Raji (cell line): ENCODE measurements around the gene PAK1.
A peak's percentile ranks its signal among the peaks of the same experiment; 100 is the strongest.

Source experiments
- POLR2A ChIP-seq: IDR thresholded peaks from 2 replicates; pipeline ENCODE4 v1.6.1; 2011; ENCODE audit warnings: low read depth, low read length, control low read depth; ENCODE audit not compliant: insufficient read depth

PAK1 gene

GRCh38 chr11:77421041-77421723 is 52.7 kb downstream of the PAK1 start:
- no peak for TF ChIP-seq POLR2A

GRCh38 chr11:77418971-77419597 is 54.8 kb downstream of the PAK1 start:
- TF ChIP-seq POLR2A, result no peak

GRCh38 chr11:77418155-77418970 is 55.5 kb downstream of the PAK1 start:
- no peak for TF ChIP-seq POLR2A

GRCh38 chr11:77416357-77416756 is 57.5 kb downstream of the PAK1 start:
- TF ChIP-seq POLR2A, result no peak

GRCh38 chr11:77413850-77414460 is 59.9 kb downstream of the PAK1 start:
- TF ChIP-seq POLR2A, result no peak

GRCh38 chr11:77412814-77413213 is 61.1 kb downstream of the PAK1 start:
- TF ChIP-seq POLR2A, result no peak

- peak; percentile 82 for TF ChIP-seq POLR2A
Observed at GRCh38 chr11:77411717-77412441, 62.0 kb downstream of the PAK1 start.

- no peak for TF ChIP-seq POLR2A
Observed at GRCh38 chr11:77411137-77411707, 62.7 kb downstream of the PAK1 start.

- TF ChIP-seq POLR2A, result no peak
Observed at GRCh38 chr11:77410076-77410827, 63.6 kb downstream of the PAK1 start.

GRCh38 chr11:77409046-77409445 is 64.8 kb downstream of the PAK1 start:
- no peak for TF ChIP-seq POLR2A

- no peak for TF ChIP-seq POLR2A
Observed at GRCh38 chr11:77407613-77408012, 66.3 kb downstream of the PAK1 start.

- TF ChIP-seq POLR2A, result no peak
Observed at GRCh38 chr11:77406396-77406795, 67.5 kb downstream of the PAK1 start.

- TF ChIP-seq POLR2A, result no peak
Observed at GRCh38 chr11:77403211-77403610, 70.7 kb downstream of the PAK1 start.

- no peak for TF ChIP-seq POLR2A
Observed at GRCh38 chr11:77402218-77402556, 71.7 kb downstream of the PAK1 start.
